ENCODE results near the gene RASA3.
"Not testable (repeated sequence)": the region's sequence is repeated elsewhere in the genome, so short reads cannot be mapped to it uniquely, and the experiment has no call there.

The RASA3 gene

GRCh38 chr13:114027046-114027715 is 105.2 kb downstream of the RASA3 start:
- DNase-seq = no peak

- DNase-seq = no peak
Measured at GRCh38 chr13:114026481-114026880, 105.9 kb downstream of the RASA3 start.

- DNase-seq = no peak
Measured at GRCh38 chr13:114025714-114026431, 106.5 kb downstream of the RASA3 start.

- DNase-seq = no peak
Measured at GRCh38 chr13:114025405-114025713, 107.1 kb downstream of the RASA3 start.

GRCh38 chr13:114024603-114025404 is 107.6 kb downstream of the RASA3 start:
- DNase-seq = no peak

GRCh38 chr13:114023716-114024602 is 108.5 kb downstream of the RASA3 start:
- no peak for DNase-seq

- DNase-seq = no peak
Measured at GRCh38 chr13:114022876-114023275, 109.5 kb downstream of the RASA3 start.

- no peak for DNase-seq
Measured at GRCh38 chr13:114022309-114022669, 110.1 kb downstream of the RASA3 start.

GRCh38 chr13:114021464-114022308 is 110.7 kb downstream of the RASA3 start:
- no peak for DNase-seq

GRCh38 chr13:114020750-114021463 is 111.5 kb downstream of the RASA3 start:
- DNase-seq = no peak

- not testable (repeated sequence) for DNase-seq
Measured at GRCh38 chr13:114020134-114020533, 112.3 kb downstream of the RASA3 start.

GRCh38 chr13:114019367-114019766 is 113.1 kb downstream of the RASA3 start:
- DNase-seq = no peak

GRCh38 chr13:114018461-114019055 is 113.9 kb downstream of the RASA3 start:
- DNase-seq = no peak

GRCh38 chr13:114017966-114018365 is 114.5 kb downstream of the RASA3 start:
- no peak for DNase-seq

GRCh38 chr13:114017028-114017630 is 115.3 kb downstream of the RASA3 start:
- DNase-seq = no peak

- no peak for DNase-seq
Measured at GRCh38 chr13:114016321-114017027, 115.9 kb downstream of the RASA3 start.

- no peak for DNase-seq
Measured at GRCh38 chr13:114015969-114016295, 116.5 kb downstream of the RASA3 start.

- DNase-seq = no peak
Measured at GRCh38 chr13:114015111-114015968, 117.1 kb downstream of the RASA3 start.
